Fibroblast of lung (primary cell): ENCODE results near the gene OGN. TPM values are rescaled to one million over a fixed set of nuclear protein-coding genes. Genes with fewer than 3 reads are reported as not detected.

ENCODE experiments used
- DNase-seq, 2 donors: peaks; one replicate each; pipeline versions ENCODE4 v3.0.0 to v3.0.0-alpha.2; 2010; ENCODE audit warnings: low read depth in 2 of 2
- H2AFZ ChIP-seq: 2 replicates; pipeline ENCODE4 v1.5.1; 2012; ENCODE audit warnings: low read length, control low read depth, inconsistent platforms
- H3K27ac ChIP-seq: 2 replicates; pipeline ENCODE4 v1.5.1; 2011; ENCODE audit warnings: low read length, control low read depth; ENCODE audit not compliant: insufficient read depth
- H3K27me3 ChIP-seq: 2 replicates; pipeline ENCODE4 v1.5.1; 2011; ENCODE audit warnings: mild to moderate bottlenecking, low read length; ENCODE audit not compliant: control insufficient read depth, insufficient read depth
- H3K36me3 ChIP-seq: 2 replicates; pipeline ENCODE4 v1.5.1; 2011; ENCODE audit warnings: low read length; ENCODE audit not compliant: control insufficient read depth, insufficient read depth
- H3K4me1 ChIP-seq: 2 replicates; pipeline ENCODE4 v1.5.1; 2011; ENCODE audit warnings: low read length; ENCODE audit not compliant: control insufficient read depth, insufficient read depth; ENCODE audit errors: extremely low read depth
- H3K4me2 ChIP-seq: 2 replicates; pipeline ENCODE4 v1.5.1; 2011; ENCODE audit warnings: low read length, control low read depth; ENCODE audit not compliant: insufficient read depth; ENCODE audit errors: extremely low read depth
- H3K4me3 ChIP-seq, 4 experiments: fragments of 200-600 bp in 1 of 4; sonication (generic) in 1 of 4; replicated peaks in 1 of 4; 2 replicates each; pipeline ENCODE4 v1.5.1; 2011 to 2016; ENCODE audit warnings: low read length in 4 of 4, low read depth in 3 of 4, mild to moderate bottlenecking in 3 of 4, control low read depth in 2 of 4, inconsistent platforms in 1 of 4, mixed read lengths in 1 of 4; ENCODE audit not compliant: insufficient read depth in 1 of 4; ENCODE audit errors: control extremely low read depth in 1 of 4
- H3K79me2 ChIP-seq: 2 replicates; pipeline ENCODE4 v1.5.1; 2012; ENCODE audit warnings: mild to moderate bottlenecking, low read length, inconsistent platforms; ENCODE audit not compliant: control insufficient read depth, insufficient read depth
- H3K9ac ChIP-seq: 2 replicates; pipeline ENCODE4 v1.5.1; 2011; ENCODE audit warnings: mild to moderate bottlenecking, low read length, control low read depth; ENCODE audit not compliant: insufficient read depth
- H3K9me3 ChIP-seq: 2 replicates; pipeline ENCODE4 v1.5.1; 2012; ENCODE audit warnings: low read depth, low read length; ENCODE audit not compliant: control insufficient read depth, insufficient read depth
- H4K20me1 ChIP-seq: 2 replicates; pipeline ENCODE4 v1.5.1; 2011; ENCODE audit warnings: low read length; ENCODE audit not compliant: control insufficient read depth, insufficient read depth; ENCODE audit errors: extremely low read depth
- EZH2 ChIP-seq: IDR thresholded peaks from 2 replicates; pipeline ENCODE4 v1.5.1; 2012; ENCODE audit warnings: low read length, control low read depth, mild to moderate bottlenecking; ENCODE audit errors: missing control alignments
- polyA plus RNA-seq, 2 donors: library from polyadenylated mRNA; depleted of rRNA in 1 of 2; stranded (reverse) in 1 of 2; unstranded in 1 of 2; fragments of >200 nt; gene quantifications; 2 replicates each; pipeline ENCODE4 v1.2.1, GENCODE V29; 2011 to 2012; ENCODE audit warnings: missing spikeins in 1 of 2
- total RNA-seq: library from RNA; depleted of rRNA; stranded (reverse); fragments of >200 nt; gene quantifications from 2 replicates; pipeline ENCODE4 v1.2.1, GENCODE V29; 2014
- TF ChIP-seq, protein P1 (sequence below), 2 donors: IDR thresholded peaks in 1 of 2; conservative IDR thresholded peaks in 1 of 2; 1 replicate in 1 of 2; 2 replicates in 1 of 2; pipeline ENCODE4 v1.5.1; 2011 to 2012; ENCODE audit warnings: low read length in 2 of 2, control low read depth in 1 of 2, inconsistent platforms in 1 of 2, low read depth in 1 of 2, mild to moderate bottlenecking in 1 of 2

The OGN gene
- total and polyA plus RNA-seq, 2 donors (not counting 1 experiment from before 2014, with no cell fraction given) = 1.2 to 1.3 TPM

- no peaks in the 10 kb centered on the region for H3K79me2 ChIP-seq
- no peak overlapping the region for H3K4me3 ChIP-seq
- TF ChIP-seq EZH2 = no peak
- TF ChIP-seq, protein P1, sequence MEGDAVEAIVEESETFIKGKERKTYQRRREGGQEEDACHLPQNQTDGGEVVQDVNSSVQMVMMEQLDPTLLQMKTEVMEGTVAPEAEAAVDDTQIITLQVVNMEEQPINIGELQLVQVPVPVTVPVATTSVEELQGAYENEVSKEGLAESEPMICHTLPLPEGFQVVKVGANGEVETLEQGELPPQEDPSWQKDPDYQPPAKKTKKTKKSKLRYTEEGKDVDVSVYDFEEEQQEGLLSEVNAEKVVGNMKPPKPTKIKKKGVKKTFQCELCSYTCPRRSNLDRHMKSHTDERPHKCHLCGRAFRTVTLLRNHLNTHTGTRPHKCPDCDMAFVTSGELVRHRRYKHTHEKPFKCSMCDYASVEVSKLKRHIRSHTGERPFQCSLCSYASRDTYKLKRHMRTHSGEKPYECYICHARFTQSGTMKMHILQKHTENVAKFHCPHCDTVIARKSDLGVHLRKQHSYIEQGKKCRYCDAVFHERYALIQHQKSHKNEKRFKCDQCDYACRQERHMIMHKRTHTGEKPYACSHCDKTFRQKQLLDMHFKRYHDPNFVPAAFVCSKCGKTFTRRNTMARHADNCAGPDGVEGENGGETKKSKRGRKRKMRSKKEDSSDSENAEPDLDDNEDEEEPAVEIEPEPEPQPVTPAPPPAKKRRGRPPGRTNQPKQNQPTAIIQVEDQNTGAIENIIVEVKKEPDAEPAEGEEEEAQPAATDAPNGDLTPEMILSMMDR (conservative IDR thresholded peaks at IDR 0.05 in 1 of 2, IDR thresholded peaks at IDR 0.05 in 1 of 2; ENCODE audit: low read depth in 1 of 2, low read length in 2 of 2) = no peak
- no peak overlapping the region for H3K4me2 ChIP-seq
- no peak overlapping the region for H3K27ac ChIP-seq
- no peaks in the 10 kb centered on the region for H3K9me3 ChIP-seq
- no peak for DNase-seq
- H2AFZ ChIP-seq = no peak overlapping the region
- no peaks in the 10 kb centered on the region for H3K36me3 ChIP-seq
- H3K4me1 ChIP-seq = no peaks in the 10 kb centered on the region
- no peaks in the 10 kb centered on the region for H3K27me3 ChIP-seq
- H4K20me1 ChIP-seq = no peaks in the 10 kb centered on the region
- H3K9ac ChIP-seq = no peak overlapping the region
These were observed 51.3 kb downstream of the OGN start for GRCh38 chr9:92353051-92353450.

GRCh38 chr9:92350740-92351133 lies 53.6 kb downstream of the OGN start:
- no peak overlapping the region for H3K9ac ChIP-seq
- no peak overlapping the region for H3K27ac ChIP-seq
- no peaks in the 10 kb centered on the region for H3K9me3 ChIP-seq
- H2AFZ ChIP-seq = no peak overlapping the region
- H3K4me3 ChIP-seq = no peak overlapping the region
- H3K4me2 ChIP-seq = no peak overlapping the region
- no peaks in the 10 kb centered on the region for H3K36me3 ChIP-seq
- H3K79me2 ChIP-seq = no peaks in the 10 kb centered on the region
- no peaks in the 10 kb centered on the region for H3K27me3 ChIP-seq
- H3K4me1 ChIP-seq = no peaks in the 10 kb centered on the region
- DNase-seq = no peak
- no peaks in the 10 kb centered on the region for H4K20me1 ChIP-seq
- TF ChIP-seq, protein P1 (conservative IDR thresholded peaks at IDR 0.05 in 1 of 2, IDR thresholded peaks at IDR 0.05 in 1 of 2; ENCODE audit: low read depth in 1 of 2, low read length in 2 of 2) = no peak
- no peak for TF ChIP-seq EZH2

DNA sequence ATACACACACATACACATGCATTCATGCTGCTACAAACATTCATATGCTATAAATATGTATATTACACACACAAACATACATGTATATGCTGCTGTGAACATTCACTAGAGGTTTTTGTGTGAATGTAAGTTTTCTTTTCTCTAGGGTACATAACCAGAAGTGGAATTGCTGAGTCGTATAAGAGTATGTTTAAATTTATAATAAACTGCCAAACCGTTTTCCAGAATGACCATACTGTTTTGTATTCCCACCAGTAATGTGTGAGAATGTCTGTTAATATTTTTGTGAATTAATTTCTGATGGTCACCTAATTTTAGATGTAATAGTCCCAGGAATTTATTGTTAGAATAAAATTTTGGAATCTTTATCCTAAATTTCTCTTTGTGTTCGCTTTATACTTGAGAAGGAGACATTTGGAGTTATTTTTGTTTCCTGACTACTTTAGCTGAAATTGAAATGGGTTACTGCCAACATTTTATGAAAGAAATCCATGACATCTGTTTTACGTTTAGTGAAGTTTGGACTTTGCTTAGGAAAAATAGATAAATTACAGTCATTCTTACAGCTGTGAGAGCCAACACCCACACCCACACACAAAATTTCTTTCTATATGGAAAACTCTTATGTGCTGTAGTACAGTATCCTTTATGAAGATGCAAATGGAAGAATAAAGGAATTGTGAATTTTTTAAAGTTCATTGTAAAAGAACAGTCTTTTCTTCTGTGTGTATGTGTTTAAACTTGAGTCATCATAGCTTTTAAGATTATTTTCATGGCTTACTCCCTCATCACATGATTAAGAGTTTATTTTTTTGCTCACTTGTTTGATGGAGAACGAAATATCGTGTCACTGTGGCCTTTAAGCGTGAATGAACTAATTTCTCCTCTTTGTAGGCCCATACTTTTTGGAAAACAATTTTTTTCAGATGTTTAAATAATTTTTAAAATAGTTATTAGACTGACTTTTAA lies 54.3 kb downstream of the OGN start:
- H4K20me1 ChIP-seq = no peaks in the 10 kb centered on the region
- H3K27ac ChIP-seq = peak overlapping the region; percentile 3
- DNase-seq = peak; percentile 61 to 84
- no peaks in the 10 kb centered on the region for H3K36me3 ChIP-seq
- H3K4me3 ChIP-seq = no peak overlapping the region
- no peak overlapping the region for H3K9ac ChIP-seq
- H2AFZ ChIP-seq = peak overlapping the region; percentile 19
- TF ChIP-seq, protein P1 (conservative IDR thresholded peaks at IDR 0.05 in 1 of 2, IDR thresholded peaks at IDR 0.05 in 1 of 2; ENCODE audit: low read depth in 1 of 2, low read length in 2 of 2) = no peak
- no peak for TF ChIP-seq EZH2
- peak overlapping the region; percentile 28 for H3K4me2 ChIP-seq
- H3K9me3 ChIP-seq = no peaks in the 10 kb centered on the region
- H3K27me3 ChIP-seq = no peaks in the 10 kb centered on the region
- no peaks in the 10 kb centered on the region for H3K4me1 ChIP-seq
- H3K79me2 ChIP-seq = no peaks in the 10 kb centered on the region
